SKM-1 (cell line): ENCODE data around the gene FRMPD2.
"Not testable (repeated sequence)": the region's sequence is repeated elsewhere in the genome, so short reads cannot be mapped to it uniquely, and the experiment has no call there.

Experiments used
- DNase-seq: peaks from one replicate; lab custom pipeline; 2025; ENCODE audit not compliant: unreplicated experiment; lab: John Stamatoyannopoulos, UW

FRMPD2 gene

DNA sequence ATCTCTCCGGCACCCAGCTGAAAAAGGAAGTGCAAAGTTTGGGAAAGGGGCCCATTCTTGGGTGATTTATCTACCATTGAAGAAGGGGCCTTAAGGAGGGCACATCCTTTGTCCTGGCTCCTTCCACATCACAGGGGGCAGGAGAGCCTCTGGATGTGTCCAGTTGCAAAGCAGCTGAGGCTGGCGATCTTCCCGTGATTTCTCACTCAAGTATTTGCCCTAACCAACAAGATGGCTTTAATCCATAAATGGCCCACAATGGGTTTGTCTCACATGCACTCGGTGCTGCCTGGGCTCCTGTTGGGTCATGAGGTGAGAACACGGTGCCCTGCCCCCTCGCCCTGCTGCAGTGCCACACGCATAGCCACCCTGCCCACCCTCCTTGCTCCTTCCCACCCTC is 14.2 kb upstream of the FRMPD2 start:
- no peak for DNase-seq

DNA sequence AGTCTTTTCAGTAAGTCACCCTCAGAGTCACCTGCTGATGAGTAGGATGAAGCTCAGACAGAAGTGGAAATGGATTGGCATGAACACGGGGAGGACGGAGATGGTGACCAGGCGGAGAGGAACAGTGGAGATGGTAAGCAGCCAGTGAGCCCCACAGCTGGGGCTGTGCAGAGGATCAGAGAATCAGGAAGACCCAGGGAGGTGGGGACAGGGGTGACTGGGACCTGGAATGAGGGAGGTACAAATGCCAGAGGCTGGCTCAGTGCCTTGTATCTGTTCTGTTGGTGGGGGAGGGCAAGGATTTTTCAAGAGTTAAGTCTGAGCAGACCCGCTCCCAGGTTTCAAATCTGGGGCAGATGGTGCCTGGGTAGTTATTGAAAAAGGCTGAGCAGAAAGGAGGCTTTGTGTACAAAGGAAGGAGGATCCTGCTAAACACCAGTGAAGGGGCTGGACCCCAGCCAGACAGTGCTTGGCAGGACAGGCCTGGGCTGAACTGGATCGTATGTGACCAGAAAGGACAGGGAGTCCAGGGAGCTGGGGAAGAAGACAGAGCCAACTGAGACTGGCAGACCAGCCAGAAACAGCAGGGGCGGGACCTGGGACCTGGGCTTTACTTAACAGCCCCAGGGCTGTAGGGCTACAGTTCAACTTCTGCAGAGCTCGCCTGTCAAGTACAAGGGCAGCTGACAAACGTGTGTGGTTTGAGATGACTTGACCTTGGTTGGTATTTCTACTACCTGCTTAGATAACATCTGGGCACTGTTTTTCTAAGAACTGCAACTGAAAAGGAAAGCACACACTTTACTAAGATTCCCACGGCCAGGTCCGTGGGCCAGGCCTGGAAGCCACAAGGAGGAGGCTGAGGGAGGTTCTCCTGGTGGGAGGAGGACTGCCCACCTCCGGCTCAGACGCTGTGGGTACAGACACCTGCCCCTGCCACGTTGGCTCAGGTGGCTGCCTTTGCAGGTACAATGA is 13.2 kb upstream of the FRMPD2 start:
- no peak for DNase-seq

DNA sequence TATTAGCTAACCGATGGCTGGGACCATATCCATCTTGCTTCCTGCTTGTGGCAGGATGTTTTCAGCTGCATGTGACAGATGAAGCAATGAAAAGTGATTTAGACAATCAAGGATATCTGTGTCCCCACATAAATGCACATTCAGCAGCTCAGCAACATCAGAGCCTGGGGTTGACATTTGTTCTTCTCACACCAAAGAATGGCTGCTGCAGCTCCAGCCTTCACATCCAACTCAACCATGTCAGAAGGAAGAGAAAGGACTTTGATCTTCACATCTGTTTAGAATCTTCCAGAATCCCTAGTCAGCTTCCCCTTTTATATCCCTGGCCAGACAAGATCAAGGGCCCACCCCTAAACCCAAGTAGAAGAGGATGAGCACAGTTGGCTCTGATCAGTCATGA is 11.9 kb upstream of the FRMPD2 start:
- no peak for DNase-seq

DNA sequence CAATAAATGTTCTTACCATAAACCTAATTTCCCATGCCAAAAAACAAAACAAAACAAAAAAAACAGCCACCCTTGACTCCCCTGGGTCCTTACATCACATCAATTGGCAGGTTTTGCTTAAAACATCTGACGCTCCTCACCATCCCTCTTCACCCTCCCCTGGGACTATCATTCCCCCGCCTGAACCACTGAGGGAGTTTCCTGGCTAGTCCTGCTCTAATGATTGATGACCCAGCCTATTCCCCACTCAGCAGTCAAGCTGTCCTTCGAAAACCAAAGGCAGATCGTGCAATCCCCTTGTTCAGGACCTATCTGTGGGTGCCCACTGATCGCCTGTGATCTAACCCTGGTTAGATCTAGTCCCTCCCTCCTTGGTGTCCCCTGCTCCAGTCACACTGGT is 11.2 kb upstream of the FRMPD2 start:
- DNase-seq, result no peak

DNA sequence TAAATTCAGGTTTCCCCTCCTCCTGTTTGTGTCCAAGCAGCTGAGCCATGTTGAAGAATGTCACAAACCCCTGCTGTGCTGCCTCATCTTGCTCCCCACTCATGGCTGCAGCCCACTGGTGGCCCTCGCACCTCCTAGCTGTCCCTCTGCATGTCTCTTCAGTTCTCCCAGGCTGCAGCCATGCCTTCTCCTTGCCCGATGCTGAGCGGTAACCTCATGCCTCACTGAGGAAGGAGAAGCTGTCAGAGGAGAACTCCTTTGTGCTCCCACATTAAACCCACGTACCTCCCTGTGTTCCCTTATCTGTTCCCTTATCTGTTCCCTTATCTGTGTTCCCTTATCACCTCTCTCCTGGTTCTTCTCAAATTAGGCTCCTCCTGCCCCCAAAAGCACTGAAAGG is 10.3 kb upstream of the FRMPD2 start:
- DNase-seq, result no peak

DNA sequence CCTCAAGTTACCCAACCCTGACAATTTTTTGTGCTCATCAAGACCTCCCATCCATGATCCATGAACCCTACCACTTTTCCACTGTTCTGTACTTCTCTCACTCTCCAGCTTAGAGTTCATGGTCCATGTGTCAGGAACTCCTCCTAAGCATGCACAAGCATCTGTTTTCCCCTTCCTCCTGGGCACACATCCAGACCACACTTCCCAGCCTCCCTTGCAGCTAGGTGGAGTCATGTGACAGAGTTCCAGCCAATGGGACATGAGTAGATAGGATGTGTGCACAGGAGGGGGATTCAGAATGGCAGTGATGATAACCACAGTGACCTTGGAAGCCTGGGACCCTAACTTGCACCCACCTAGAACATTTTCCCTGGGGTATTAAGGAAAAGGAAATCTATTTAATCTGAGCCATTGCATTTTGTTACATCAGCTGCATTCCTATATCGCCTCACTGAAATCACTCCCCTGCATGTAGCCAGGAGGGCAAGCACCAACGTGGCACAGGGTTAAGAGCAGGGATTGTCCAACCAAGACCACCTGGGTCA is 9.6 kb upstream of the FRMPD2 start:
- DNase-seq, result no peak

DNA sequence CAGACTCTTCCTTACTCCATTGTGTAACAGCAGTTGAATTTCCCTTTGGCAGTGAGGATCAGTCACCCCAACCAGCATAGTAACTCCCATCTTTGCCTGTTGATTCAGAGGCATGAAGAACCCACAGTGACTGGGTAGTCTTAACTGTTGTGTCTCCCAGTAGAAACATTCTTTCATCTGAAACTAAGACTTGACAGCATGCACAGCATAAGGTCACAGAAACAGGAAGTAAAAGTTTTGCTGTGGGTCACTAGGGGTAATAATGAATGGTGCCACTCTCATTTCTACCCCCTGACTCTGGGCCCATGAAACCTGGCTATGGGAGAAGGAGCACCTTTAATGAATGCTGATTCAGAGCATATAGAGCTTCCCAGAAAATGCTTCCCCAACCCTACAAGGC is 8.3 kb upstream of the FRMPD2 start:
- DNase-seq, result no peak

DNA sequence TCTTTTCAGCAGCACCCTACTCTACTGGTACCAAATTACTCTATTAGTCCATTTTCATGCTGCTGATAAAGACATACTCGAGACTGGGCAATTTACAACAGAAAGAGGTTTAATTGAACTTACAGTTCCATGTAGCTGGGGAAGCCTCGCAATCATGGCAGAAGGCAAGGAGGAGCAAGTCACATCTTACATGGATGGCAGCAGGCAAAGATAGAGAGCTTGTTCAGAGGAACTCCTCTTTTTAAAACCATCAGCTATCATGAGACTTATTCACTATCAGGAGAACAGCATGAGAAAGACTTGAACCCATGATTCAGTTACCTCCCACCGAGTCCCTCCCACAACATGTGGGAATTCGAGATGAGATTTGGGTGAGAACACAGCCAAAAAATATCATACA is 7.2 kb upstream of the FRMPD2 start:
- not testable (repeated sequence) for DNase-seq

DNA sequence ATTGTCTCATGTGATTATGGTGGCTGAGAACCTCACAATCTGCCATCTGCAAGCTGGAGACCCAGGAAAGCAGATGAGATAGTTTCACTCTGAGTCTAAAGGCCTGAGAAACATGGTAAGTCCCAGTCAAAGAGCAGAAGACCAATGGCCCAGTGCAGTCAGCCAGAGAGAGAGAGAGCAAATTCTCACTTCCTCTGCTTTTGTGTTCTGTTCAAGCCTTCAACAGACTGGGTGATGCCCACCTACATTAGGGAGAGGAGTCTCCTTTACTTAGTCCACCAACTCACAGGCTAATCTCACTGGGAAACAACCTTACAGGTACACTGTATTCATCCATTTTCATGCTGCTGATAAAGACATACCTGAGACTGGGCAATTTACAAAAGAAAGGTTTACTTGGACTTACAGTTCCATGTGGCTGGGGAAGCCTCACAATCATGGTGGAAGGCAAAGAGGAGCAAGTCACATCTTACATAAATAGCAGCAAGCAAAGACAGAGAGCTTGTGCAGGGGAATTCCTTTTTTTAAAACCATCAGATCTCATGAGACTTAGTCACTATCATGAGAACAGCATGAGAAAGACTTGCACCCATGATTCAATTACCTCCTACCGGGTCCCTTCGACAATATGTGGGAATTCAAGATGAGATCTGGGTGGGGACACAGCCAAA is 4.7 kb upstream of the FRMPD2 start:
- DNase-seq, result no peak

DNA sequence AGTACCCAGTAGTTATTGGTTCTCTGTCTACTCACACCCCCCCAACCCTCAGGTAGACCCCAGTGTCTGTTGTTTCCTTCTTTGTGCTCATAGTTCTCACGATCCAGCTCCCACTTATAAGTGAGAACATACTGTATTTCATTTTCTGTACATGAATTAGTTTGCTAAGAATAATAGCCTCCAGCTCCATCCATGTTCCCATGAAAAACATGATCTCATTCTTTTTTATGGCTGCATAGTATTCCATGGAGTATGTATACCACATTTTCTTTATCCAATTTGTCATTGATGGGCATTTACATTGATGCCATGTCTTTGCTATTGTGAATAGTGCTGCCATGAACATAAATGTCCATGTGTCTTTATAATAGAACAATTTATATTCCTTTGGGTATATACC is 2.6 kb upstream of the FRMPD2 start:
- DNase-seq, result no peak

DNA sequence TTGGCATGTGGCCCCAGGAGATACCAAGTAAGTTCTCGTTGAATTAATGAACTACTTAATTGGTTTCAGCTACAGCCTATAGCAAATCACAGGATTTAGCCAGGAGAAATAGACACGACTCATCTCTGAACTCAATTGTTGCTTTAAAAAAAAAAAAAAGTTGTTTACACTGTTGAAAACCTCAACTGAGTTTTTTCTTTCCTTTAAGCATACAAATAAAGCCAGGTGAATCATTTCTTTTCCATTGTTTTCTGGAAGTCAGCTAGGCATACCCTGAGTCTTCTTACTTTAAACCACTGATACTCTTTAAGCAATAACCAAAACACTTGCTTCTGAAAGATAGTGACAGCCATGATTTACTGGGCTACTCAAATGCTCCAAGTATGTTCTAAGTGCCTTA is 755 bp downstream of the FRMPD2 start:
- no peak for DNase-seq

DNA sequence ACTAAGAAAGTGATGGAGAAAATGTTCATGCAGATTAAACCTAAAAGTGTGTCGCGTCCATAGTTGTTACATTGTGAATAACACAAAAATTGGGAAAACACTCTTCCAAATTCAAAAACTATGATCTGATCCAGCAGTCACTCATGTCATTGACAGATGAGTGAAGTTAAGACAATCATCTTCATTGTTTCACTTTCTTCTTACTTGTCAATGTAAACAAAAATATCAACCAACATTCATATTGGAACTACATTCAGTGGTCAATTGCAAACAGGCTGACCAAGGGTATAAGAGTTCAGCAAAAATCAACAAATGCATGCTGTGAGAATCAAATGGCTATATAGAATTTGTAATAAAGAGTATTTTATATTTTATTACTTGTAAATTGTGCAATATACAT is 1.8 kb downstream of the FRMPD2 start:
- no peak for DNase-seq

DNA sequence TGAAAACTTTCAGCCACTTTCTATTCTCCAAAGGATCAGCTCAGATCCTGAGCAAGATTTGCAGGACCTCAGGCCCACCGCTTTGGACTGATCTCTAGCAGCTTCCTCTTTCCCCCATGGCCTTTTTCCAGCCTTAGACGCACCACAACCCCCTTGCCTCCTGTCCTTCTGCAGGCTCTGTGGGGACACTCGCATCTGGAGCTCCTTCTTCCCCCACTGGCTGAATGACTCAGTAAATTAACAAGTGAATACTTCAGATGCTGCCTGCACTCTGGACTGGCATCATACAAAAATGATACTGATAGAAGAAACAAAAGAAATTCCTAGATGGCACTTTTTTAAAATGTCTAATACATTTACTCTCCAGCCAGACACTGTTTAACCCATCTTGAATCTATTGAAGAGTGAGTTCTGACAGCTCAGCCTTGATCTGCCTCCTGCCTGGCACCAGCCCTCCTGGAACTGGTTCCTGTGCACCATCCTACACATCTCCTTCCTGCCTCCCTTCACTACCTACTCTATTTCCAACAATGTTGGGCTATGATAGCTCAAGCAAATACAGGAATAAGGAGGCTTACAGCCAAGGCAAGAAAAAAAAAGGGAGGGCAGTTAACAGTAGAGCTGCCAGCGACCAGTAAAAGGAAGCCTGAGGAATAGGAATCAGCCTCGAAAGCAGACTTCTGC is 3.3 kb downstream of the FRMPD2 start:
- no peak for DNase-seq

DNA sequence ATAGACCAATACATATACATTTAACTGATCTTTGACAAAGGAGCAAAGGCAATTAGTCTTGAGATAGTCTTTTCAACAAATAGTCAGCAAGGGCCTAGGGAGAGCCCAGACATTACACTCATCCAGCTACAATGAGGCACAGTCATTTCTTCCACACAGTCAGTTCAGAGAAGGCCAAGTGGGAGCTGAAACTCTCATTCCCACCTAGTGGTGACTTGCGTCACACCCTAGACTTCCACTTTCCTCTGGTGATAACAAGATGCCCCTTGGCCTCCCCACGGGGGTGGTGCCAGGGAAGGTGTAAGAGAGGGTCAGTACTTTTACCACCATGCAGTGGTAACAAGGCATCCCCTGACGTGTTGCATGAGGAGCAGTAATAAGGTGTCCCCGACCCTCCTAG is 8.0 kb downstream of the FRMPD2 start:
- no peak for DNase-seq

DNA sequence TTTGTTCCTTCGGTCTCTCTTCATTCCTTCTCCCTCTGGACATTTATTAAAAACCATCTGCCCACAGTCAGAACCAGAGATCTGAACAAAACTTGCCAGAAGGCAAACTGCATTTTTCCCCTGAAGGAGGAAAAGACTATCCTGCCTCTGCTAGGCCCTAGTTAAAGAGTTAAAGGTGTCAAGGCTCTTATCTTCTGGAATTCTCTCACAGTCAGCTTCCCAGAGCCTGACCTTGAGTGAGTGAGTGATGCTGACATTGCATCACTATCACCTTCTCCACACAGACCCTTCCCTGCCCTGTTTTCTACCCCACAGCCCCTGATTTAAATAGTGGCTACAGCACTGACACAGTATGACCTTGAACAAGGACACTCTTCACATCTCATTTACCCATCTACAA is 16.4 kb downstream of the FRMPD2 start:
- DNase-seq, result no peak

DNA sequence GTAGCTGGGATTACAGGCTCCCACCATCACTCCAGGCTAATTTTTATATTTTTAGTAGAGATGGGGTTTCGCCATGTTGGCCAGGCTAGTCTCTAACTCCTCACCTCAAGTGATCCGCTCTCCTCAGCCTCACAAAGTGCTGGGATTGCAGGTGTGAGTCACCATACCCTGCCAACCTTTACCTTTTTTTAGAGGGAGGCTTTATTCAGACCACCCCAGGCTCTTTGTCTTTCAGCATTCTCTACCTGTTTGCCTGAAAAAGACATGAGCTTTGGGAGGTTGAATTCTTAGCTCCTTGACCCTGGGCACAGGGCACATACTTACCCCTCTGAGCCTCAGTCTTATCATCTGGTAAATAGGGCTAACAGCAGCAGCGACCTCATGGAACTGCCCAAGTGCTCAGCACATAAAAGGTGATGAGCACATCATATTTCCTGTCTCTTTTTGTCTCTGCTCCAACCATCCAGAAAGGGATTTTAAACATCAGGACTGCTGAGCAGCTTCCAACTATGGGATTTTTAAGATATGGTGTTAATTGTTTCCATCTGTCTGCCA is 17.0 kb downstream of the FRMPD2 start:
- no peak for DNase-seq

DNA sequence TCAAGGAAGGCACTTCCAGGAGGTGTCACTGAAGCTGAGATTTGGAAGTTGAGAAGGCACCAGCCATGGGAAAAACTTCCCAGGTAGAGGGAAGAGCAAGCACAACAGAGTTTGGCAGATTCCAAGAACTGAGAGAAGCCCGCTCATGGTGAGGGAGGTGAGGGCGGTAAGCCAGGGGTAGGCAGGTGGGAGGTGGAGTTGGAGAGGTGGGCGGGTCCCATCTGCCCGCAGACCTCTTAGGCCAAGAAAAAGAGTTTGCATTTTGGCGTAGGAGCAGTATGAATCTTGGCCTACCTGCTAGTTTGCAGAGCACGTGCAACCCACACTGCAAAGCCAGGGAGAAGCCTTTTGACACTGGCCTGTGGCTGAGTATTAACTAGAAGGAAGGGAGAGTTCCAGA is 18.8 kb downstream of the FRMPD2 start:
- no peak for DNase-seq

DNA sequence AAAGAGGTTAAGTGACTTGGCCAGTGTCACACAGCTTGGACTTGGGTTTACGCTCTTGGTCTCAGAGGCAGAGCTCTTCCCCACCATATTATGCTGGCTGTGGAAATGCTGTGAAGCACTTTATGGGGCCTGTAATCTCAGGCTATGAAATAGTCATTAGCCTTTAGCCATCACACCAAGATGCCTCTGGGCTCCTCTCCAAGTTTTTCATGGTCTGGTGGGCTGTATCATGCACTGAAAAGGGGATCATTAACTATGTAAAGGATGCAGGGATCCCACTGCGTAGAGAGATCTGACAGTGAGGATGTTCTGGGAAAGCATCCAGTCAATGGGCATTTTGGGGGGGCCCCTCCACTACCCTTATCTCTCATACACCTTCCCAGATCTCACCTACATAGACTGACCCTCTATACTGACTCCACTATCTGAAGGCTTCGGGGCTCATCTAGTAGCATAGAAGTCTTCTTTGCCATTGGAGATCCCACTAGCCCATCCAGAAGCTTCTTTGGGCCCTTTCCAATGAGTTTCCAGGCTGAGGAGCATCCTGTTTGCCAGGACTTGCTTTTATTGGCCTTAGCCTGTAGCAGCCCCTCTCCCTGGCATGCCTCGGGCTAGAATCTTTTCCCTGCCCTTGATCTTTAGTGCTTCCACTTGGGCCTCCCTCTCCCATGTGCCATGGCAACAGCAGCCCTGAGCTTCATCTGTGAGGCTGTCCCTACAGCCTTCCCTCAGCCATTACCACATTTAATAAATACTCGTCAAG is 19.6 kb downstream of the FRMPD2 start:
- DNase-seq, result no peak

DNA sequence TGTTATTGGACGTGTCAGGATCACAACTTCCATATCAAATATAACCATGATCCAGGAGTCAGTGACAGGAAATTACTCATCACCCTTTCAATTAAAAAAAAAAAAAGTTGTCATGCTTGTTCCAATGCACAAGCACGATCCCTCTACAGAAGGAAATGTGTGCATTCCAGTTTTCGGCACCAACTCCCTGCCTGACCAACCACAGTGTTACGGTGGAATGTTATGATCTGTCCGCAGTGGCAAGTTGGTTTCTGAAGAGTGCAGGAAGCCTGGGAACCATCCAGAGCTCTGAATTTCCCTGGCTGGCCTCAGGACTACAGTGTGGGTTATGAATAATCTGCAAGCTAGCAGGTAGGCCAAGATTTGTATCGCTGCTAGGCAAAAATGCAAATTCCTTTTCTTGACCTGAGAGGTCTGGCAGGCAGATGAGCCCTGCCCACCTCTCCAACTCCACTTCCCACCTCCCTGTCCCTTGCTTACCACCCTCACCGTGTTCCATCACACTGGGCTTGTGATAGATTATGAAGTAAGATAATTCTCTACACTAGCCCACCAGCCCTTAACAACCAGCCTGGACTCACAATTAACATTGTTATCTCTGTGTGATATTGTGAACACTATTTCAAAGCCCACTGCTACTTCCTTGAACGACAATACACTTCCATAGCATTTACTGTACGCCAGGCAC is 20.4 kb downstream of the FRMPD2 start:
- DNase-seq, result no peak

DNA sequence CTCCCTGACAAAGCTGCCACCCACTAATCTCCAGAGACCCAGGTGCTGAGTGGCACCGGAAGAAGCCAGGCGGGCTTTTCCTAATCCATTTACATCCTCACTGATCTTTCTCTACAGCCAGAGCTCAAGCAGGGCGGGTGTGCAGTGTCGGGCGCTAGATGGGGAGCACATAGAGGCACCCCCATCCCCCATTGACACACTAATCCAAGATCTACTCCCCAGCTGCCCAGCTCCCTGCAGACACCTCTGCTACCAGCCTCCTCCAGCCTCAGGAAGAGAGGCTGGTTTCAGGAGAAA is 22.2 kb downstream of the FRMPD2 start:
- no peak for DNase-seq
